Parathyroid adenoma (tissue), 2 donors: ENCODE data around the gene LAMB1.

Experiments used
- H2AFZ ChIP-seq: fragments of 300-600 bp; sonication (generic); one replicate; pipeline ENCODE4 v1.7.0; 2017; ENCODE audit warnings: antibody characterized with exemption, mild to moderate bottlenecking
- H3K27ac ChIP-seq: fragments of 300-600 bp; sonication (generic); one replicate; pipeline ENCODE4 v1.7.0; 2017
- H3K27me3 ChIP-seq: fragments of 300-600 bp; sonication (generic); one replicate; pipeline ENCODE4 v1.7.0; 2017; ENCODE audit warnings: low read length; ENCODE audit not compliant: control insufficient read depth, insufficient read depth
- H3K36me3 ChIP-seq: fragments of 300-600 bp; sonication (generic); one replicate; pipeline ENCODE4 v1.7.0; 2017; ENCODE audit warnings: low read length; ENCODE audit not compliant: control insufficient read depth, insufficient read depth
- H3K4me1 ChIP-seq: fragments of 300-600 bp; sonication (generic); one replicate; pipeline ENCODE4 v1.7.0; 2017; ENCODE audit warnings: control low read depth
- H3K4me2 ChIP-seq: fragments of 300-600 bp; sonication (generic); one replicate; pipeline ENCODE4 v1.7.0; 2017; ENCODE audit warnings: low read length
- H3K4me3 ChIP-seq: fragments of 300-600 bp; sonication (generic); one replicate; pipeline ENCODE4 v1.7.0; 2017; ENCODE audit warnings: low read depth, low read length
- H3K79me2 ChIP-seq: fragments of 300-600 bp; sonication (generic); one replicate; pipeline ENCODE4 v1.7.0; 2017; ENCODE audit warnings: control low read depth
- H3K9ac ChIP-seq: fragments of 300-600 bp; sonication (generic); one replicate; pipeline ENCODE4 v1.7.0; 2017; ENCODE audit warnings: mild to moderate bottlenecking
- H3K9me3 ChIP-seq: fragments of 300-600 bp; sonication (generic); one replicate; pipeline ENCODE4 v1.7.0; 2017; ENCODE audit warnings: low read length; ENCODE audit not compliant: control insufficient read depth
- TF ChIP-seq, protein P1 (sequence below): fragments of 300-600 bp; sonication (generic); IDR thresholded peaks from one replicate; pipeline ENCODE4 v1.7.0; 2017; ENCODE audit warnings: antibody characterized with exemption, mild to moderate bottlenecking
- donor health status: primary hyperparathyroidism.

LAMB1 gene

DNA sequence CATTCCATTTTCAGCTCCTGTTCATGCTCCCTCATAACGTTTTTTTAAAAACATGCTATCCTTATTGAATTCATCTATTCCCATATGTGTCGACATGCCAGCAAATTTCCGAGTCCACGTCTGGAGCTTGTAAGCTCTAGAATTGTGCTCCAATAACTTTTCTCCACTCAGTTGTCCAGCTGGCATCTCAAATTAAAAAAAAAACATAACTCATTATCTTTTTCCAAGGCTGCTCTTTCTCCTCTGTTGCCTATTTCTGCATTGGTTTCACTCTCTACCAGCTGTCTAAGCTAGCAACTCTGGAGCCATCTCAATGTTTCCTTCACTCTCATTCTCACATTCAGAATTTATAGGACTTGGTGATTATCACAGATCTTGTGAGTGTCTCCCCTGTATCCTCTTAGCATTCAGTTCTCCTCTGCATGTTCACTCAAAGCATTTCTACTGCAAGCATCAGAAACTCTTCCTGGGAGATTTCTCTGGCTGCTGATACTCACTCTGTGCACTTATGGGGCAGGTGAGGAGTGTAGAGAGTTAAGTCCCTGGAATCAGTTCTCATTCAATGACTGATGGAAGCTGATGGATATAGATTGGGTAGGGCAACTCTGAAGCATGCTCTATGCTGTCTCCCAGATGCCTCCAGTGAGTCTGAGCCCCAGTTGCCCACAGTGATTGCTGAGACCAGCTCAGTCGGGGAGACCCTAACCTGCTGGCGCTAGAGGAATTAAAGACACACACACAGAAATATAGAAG, 118.7 kb downstream of the LAMB1 start:
- Histone ChIP-seq H3K9ac (no peak overlapping the region), H3K9me3 (no peaks in the 10 kb centered on the region), H3K36me3 (no peaks in the 10 kb centered on the region), H3K27ac (no peak overlapping the region), H3K4me3 (no peak overlapping the region), H2AFZ (no peak overlapping the region), H3K4me1 (no peaks in the 10 kb centered on the region), H3K4me2 (no peak overlapping the region), H3K79me2 (no peaks in the 10 kb centered on the region), H3K27me3 (no peaks in the 10 kb centered on the region)
- TF ChIP-seq, protein P1, sequence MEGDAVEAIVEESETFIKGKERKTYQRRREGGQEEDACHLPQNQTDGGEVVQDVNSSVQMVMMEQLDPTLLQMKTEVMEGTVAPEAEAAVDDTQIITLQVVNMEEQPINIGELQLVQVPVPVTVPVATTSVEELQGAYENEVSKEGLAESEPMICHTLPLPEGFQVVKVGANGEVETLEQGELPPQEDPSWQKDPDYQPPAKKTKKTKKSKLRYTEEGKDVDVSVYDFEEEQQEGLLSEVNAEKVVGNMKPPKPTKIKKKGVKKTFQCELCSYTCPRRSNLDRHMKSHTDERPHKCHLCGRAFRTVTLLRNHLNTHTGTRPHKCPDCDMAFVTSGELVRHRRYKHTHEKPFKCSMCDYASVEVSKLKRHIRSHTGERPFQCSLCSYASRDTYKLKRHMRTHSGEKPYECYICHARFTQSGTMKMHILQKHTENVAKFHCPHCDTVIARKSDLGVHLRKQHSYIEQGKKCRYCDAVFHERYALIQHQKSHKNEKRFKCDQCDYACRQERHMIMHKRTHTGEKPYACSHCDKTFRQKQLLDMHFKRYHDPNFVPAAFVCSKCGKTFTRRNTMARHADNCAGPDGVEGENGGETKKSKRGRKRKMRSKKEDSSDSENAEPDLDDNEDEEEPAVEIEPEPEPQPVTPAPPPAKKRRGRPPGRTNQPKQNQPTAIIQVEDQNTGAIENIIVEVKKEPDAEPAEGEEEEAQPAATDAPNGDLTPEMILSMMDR = no peak

DNA sequence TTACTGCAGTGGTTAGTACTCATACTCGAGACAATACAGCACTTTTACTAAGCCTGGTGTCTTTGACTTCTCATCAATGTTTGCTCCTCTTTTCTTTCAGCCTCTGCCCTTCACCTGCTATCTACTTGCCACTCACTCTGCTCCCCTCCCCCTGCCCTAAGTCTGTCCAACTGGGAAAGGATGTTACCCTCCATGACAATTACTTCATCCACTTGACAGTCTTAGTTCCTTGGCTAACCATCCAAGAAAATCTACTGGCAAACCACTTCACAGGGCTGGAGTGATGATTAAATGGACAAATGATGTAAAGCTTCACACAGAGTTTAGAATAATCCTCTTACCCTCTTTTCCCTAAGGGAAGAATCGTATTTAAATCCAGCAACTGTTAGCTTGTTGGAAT, 120.2 kb downstream of the LAMB1 start:
- H3K9ac ChIP-seq = no peak overlapping the region
- H3K27me3 ChIP-seq = no peaks in the 10 kb centered on the region
- H3K27ac ChIP-seq = no peak overlapping the region
- H3K9me3 ChIP-seq = no peaks in the 10 kb centered on the region
- no peaks in the 10 kb centered on the region for H3K36me3 ChIP-seq
- H3K79me2 ChIP-seq = no peaks in the 10 kb centered on the region
- no peak overlapping the region for H3K4me3 ChIP-seq
- H3K4me1 ChIP-seq = no peaks in the 10 kb centered on the region
- TF ChIP-seq, protein P1 = no peak
- H3K4me2 ChIP-seq = no peak overlapping the region
- H2AFZ ChIP-seq = no peak overlapping the region

DNA sequence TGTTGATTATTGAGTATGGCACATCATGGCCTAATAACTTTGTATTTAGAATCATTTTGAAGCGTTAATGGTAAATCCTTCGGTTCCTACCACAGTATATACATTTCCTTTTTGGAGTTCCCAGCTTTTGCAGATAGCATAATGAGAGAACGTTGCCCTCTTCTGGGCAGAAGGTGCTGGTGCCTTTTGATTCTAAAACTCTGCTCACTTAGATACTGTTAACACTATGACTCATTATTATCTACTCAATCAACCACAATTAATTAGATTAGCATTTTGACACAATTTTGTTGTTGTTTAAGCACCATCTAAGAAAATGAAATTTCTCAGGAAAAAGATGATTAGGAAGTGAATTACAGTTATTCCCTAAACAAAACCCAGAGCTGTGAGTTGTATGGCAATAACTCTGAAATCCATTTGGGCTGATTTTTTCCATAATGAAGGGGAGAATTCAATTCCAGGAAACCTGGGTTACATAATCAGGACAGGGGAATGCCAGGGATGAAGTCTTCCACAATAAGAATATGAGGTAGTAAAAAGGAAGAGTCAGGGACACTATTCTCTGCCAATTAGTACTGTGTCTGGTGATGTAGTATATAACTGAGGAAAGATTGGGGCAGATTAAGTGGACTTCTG, 123.4 kb downstream of the LAMB1 start:
- TF ChIP-seq, protein P1 = peak; percentile 69

DNA sequence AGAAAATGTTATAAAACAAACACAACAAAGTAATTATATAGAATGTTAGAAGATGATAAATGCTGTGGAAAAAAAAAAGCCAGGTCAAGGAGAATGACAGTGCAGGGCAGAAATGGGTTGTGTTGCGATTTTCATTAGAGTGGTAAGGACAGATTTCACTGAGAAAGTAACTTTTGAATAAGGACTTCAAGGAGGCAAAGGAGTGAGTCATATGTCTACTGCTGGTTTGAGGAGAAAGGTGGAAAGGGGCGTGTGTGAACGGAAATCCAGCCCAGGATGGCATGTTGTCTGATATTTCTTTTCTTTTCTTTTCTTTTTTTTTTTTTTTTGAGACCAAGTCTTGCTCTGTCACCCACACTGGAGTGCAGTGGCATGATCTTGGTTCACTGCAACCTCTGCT, 124.3 kb downstream of the LAMB1 start:
- Histone ChIP-seq H2AFZ (no peak overlapping the region), H3K4me1 (no peaks in the 10 kb centered on the region)
- TF ChIP-seq, protein P1 = no peak

More for the DNA sequence above, 123.4 kb downstream of the LAMB1 start:
- H3K79me2 ChIP-seq = no peaks in the 10 kb centered on the region
- peak overlapping the region; percentile 13 for H2AFZ ChIP-seq
- H3K4me1 ChIP-seq = no peaks in the 10 kb centered on the region
- H3K4me3 ChIP-seq = no peak overlapping the region
- H3K27me3 ChIP-seq = no peaks in the 10 kb centered on the region
- H3K9me3 ChIP-seq = no peaks in the 10 kb centered on the region
- H3K36me3 ChIP-seq = no peaks in the 10 kb centered on the region
- no peak overlapping the region for H3K27ac ChIP-seq
- no peak overlapping the region for H3K4me2 ChIP-seq
- no peak overlapping the region for H3K9ac ChIP-seq

More for the DNA sequence above, 124.3 kb downstream of the LAMB1 start:
- Histone ChIP-seq H3K36me3 (no peaks in the 10 kb centered on the region), H3K9ac (no peak overlapping the region), H3K27ac (no peak overlapping the region), H3K27me3 (no peaks in the 10 kb centered on the region), H3K9me3 (no peaks in the 10 kb centered on the region), H3K4me3 (no peak overlapping the region), H3K4me2 (no peak overlapping the region), H3K79me2 (no peaks in the 10 kb centered on the region)
